GM23338 (cell line): Measurements from ENCODE around the gene IL17C. TPM values are rescaled to one million over a fixed set of nuclear protein-coding genes. Genes with fewer than 3 reads are reported as not detected.

Experiments
- ATAC-seq: fragments of 200-7000 bp; cut with Tn5 transposase; 3 replicates; pipeline ENCODE4 v1.9.1; 2020
- DNase-seq: peaks from one replicate; pipeline ENCODE4 v3.0.0-alpha.2; 2015; ENCODE audit warnings: low spot score
- H2AFZ ChIP-seq: fragments of 200-600 bp; sonication (generic); 2 replicates; pipeline ENCODE4 v1.8.0; 2016; ENCODE audit warnings: antibody characterized with exemption, mild to moderate bottlenecking, moderate library complexity
- H3F3A ChIP-seq: fragments of 200-600 bp; sonication (generic); replicated peaks from 2 replicates; pipeline ENCODE4 v1.8.0; 2017; ENCODE audit warnings: antibody characterized with exemption, mixed run types, low read depth
- H3K27ac ChIP-seq: fragments of 200-600 bp; sonication (generic); 2 replicates; pipeline ENCODE4 v1.6.1; 2016; ENCODE audit warnings: low read depth
- H3K27me3 ChIP-seq: fragments of 200-600 bp; sonication (generic); 2 replicates; pipeline ENCODE4 v1.8.0; 2016; ENCODE audit warnings: mild to moderate bottlenecking, mixed run types, moderate library complexity; ENCODE audit not compliant: insufficient read depth
- H3K36me3 ChIP-seq: fragments of 200-600 bp; sonication (generic); 2 replicates; pipeline ENCODE4 v1.8.0; 2016; ENCODE audit warnings: mild to moderate bottlenecking; ENCODE audit not compliant: insufficient read depth
- H3K4me1 ChIP-seq: fragments of 200-600 bp; sonication (generic); 2 replicates; pipeline ENCODE4 v1.8.0; 2016; ENCODE audit warnings: mild to moderate bottlenecking, moderate library complexity; ENCODE audit not compliant: insufficient read depth
- H3K4me2 ChIP-seq: fragments of 200-600 bp; sonication (generic); 2 replicates; pipeline ENCODE4 v1.7.1; 2017; ENCODE audit warnings: mixed run types
- H3K4me3 ChIP-seq: fragments of 200-600 bp; sonication (generic); 2 replicates; pipeline ENCODE4 v1.6.1; 2016; ENCODE audit warnings: mixed run types
- H3K79me2 ChIP-seq: fragments of 200-600 bp; sonication (generic); replicated peaks from 2 replicates; pipeline ENCODE4 v1.8.0; 2017; ENCODE audit warnings: mild to moderate bottlenecking; ENCODE audit not compliant: insufficient read depth
- H3K9me2 ChIP-seq: fragments of 200-600 bp; sonication (generic); 2 replicates; pipeline ENCODE4 v1.8.0; 2017; ENCODE audit not compliant: insufficient read depth
- H4K20me1 ChIP-seq: fragments of 200-600 bp; sonication (generic); replicated peaks from 2 replicates; pipeline ENCODE4 v1.8.0; 2017; ENCODE audit warnings: mild to moderate bottlenecking; ENCODE audit not compliant: insufficient read depth
- H3K27ac Mint-ChIP-seq: 2 replicates; pipeline ENCODE4 v1.8.0; 2020; ENCODE audit warnings: inconsistent platforms, mild to moderate bottlenecking, moderate library complexity, mixed read lengths
- H3K27me3 Mint-ChIP-seq: 3 replicates; pipeline ENCODE4 v1.8.0; 2022; ENCODE audit warnings: low read depth, mild to moderate bottlenecking, moderate library complexity, mixed read lengths, inconsistent platforms; ENCODE audit not compliant: insufficient read depth, poor library complexity
- H3K36me3 Mint-ChIP-seq: 3 replicates; pipeline ENCODE4 v1.8.0; 2021; ENCODE audit warnings: low read depth, mild to moderate bottlenecking, inconsistent platforms, moderate library complexity, mixed read lengths
- H3K4me1 Mint-ChIP-seq: 3 replicates; pipeline ENCODE4 v1.8.0; 2020; ENCODE audit warnings: mild to moderate bottlenecking, inconsistent platforms, mixed read lengths
- H3K4me3 Mint-ChIP-seq: 3 replicates; pipeline ENCODE4 v1.8.0; 2021; ENCODE audit warnings: moderate library complexity, mild to moderate bottlenecking, inconsistent platforms, mixed read lengths
- H3K9me3 Mint-ChIP-seq: 3 replicates; pipeline ENCODE4 v1.8.0; 2020; ENCODE audit warnings: moderate library complexity, mild to moderate bottlenecking, inconsistent platforms, mixed read lengths
- CREB1 ChIP-seq: fragments of 250-450 bp; sonication (Bioruptor Pico); IDR thresholded peaks from 2 replicates; pipeline ENCODE4 v1.5.0; 2020; ENCODE audit warnings: low read depth, mild to moderate bottlenecking, moderate library complexity
- EZH2 ChIP-seq: fragments of 200-600 bp; sonication (generic); IDR thresholded peaks from one replicate; pipeline ENCODE4 v1.8.0; 2017; ENCODE audit warnings: antibody characterized with exemption, mild to moderate bottlenecking, low read depth; ENCODE audit not compliant: unreplicated experiment
- EZH2phosphoT487 ChIP-seq: fragments of 200-600 bp; sonication (generic); IDR thresholded peaks from one replicate; pipeline ENCODE4 v1.8.1; 2018; ENCODE audit warnings: antibody characterized with exemption; ENCODE audit not compliant: unreplicated experiment
- JUNB ChIP-seq: IDR thresholded peaks from one replicate; pipeline ENCODE4 v1.6.1; 2016; ENCODE audit warnings: antibody characterized with exemption; ENCODE audit not compliant: unreplicated experiment
- NANOG ChIP-seq: IDR thresholded peaks from 2 replicates; pipeline ENCODE4 v1.6.1; 2016; ENCODE audit warnings: antibody characterized with exemption, borderline replicate concordance
- POLR2AphosphoS5 ChIP-seq: IDR thresholded peaks from 2 replicates; pipeline ENCODE4 v1.6.1; 2016; ENCODE audit warnings: antibody characterized with exemption, low read depth
- STAT1 ChIP-seq: IDR thresholded peaks from one replicate; pipeline ENCODE4 v1.6.1; 2016; ENCODE audit warnings: antibody characterized with exemption; ENCODE audit not compliant: unreplicated experiment
- ZNF114 ChIP-seq: fragments of 250-450 bp; sonication (Bioruptor Pico); IDR thresholded peaks from 2 replicates; pipeline ENCODE4 v1.5.0; 2020; ENCODE audit warnings: mild to moderate bottlenecking, moderate library complexity
- ZNF331 ChIP-seq: fragments of 250-450 bp; sonication (Bioruptor Pico); IDR thresholded peaks from 2 replicates; pipeline ENCODE4 v1.5.0; 2020; ENCODE audit warnings: low read depth, mild to moderate bottlenecking, moderate library complexity
- polyA plus RNA-seq: library from polyadenylated mRNA; unstranded; fragments of >200 nt; fragmentation: Nextera tagmentation; extraction: Ambion mirVana; gene quantifications from 2 replicates; pipeline ENCODE4 v1.2.1, GENCODE V29; 2016
- total RNA-seq: library from RNA; depleted of rRNA; stranded (reverse); fragments of >200 nt; shearing (Covaris generic); gene quantifications from 2 replicates; pipeline ENCODE4 v1.2.3, GENCODE V29; 2014
- TF ChIP-seq, protein P1 (sequence below): fragments of 250-450 bp; sonication (Bioruptor Pico); IDR thresholded peaks from 2 replicates; pipeline ENCODE4 v1.5.0; 2020; ENCODE audit warnings: mild to moderate bottlenecking, moderate library complexity
- TF ChIP-seq, protein P2 (sequence below), 2 experiments: fragments of 200-600 bp in 1 of 2; sonication (generic) in 1 of 2; conservative IDR thresholded peaks; 2 replicates each; pipeline versions ENCODE4 v1.5.1 to v1.6.1; 2016 to 2017; ENCODE audit warnings: antibody characterized with exemption in 2 of 2, low read depth in 2 of 2, mild to moderate bottlenecking in 2 of 2, moderate library complexity in 1 of 2
- TF ChIP-seq, protein P3 (sequence below): IDR thresholded peaks from 2 replicates; pipeline ENCODE4 v1.6.1; 2016; ENCODE audit warnings: antibody characterized with exemption
- TF ChIP-seq, protein P4 (sequence below): IDR thresholded peaks from one replicate; pipeline ENCODE4 v1.6.1; 2018; ENCODE audit warnings: antibody characterized with exemption; ENCODE audit not compliant: unreplicated experiment

IL17C gene
- total and polyA plus RNA-seq, 2 experiments from 2014 or later = 2.7 to 3.9 TPM

DNA sequence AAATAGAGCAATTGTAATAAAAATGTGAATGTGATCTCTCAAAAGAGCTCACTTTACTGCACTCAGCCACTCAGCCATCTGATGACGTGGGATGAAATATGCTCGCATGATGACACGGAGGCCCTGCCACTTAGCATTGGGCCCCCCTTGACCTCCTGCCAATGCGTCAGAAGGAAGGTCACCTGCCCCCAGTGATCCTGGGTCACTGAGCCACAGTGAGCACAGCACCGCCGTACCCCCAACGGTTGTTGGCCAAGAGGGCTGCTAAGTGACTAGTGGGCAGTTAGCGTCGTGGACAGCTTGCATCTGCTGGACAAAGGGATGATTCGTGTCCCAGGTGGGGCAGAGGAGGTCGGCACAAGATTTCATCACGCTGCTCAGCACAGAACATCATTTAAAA, 45.3 kb upstream of the IL17C start:
- H3K36me3 Mint-ChIP-seq = peaks cover 37% of the 10 kb centered on the region
- DNase-seq (no peak), ATAC-seq (no peak)
- no peaks in the 10 kb centered on the region for H3K9me3 Mint-ChIP-seq
- Histone ChIP-seq H3K4me2 (no peak overlapping the region), H3F3A (peaks cover 4% of the 10 kb centered on the region; the same call in 1 of the 2 replicates), H3K4me1 (no peaks in the 10 kb centered on the region), H3K9me2 (no peaks in the 10 kb centered on the region), H3K79me2 (peaks cover 45% of the 10 kb centered on the region), H3K36me3 (peaks cover 8% of the 10 kb centered on the region; the same call in 1 of the 2 replicates), H4K20me1 (peaks cover 23% of the 10 kb centered on the region; the same call in 1 of the 2 replicates), H2AFZ (no peak overlapping the region), H3K27ac (no peak overlapping the region), H3K4me3 (no peak overlapping the region), H3K27me3 (no peaks in the 10 kb centered on the region)
- H3K4me3 Mint-ChIP-seq = no peak overlapping the region
- H3K4me1 Mint-ChIP-seq = no peaks in the 10 kb centered on the region
- H3K27me3 Mint-ChIP-seq = peaks cover 1% of the 10 kb centered on the region
- no peak overlapping the region for H3K27ac Mint-ChIP-seq
- TF ChIP-seq NANOG = no peak
- no peak for TF ChIP-seq EZH2phosphoT487
- no peak for TF ChIP-seq ZNF114
- TF ChIP-seq, protein P1, sequence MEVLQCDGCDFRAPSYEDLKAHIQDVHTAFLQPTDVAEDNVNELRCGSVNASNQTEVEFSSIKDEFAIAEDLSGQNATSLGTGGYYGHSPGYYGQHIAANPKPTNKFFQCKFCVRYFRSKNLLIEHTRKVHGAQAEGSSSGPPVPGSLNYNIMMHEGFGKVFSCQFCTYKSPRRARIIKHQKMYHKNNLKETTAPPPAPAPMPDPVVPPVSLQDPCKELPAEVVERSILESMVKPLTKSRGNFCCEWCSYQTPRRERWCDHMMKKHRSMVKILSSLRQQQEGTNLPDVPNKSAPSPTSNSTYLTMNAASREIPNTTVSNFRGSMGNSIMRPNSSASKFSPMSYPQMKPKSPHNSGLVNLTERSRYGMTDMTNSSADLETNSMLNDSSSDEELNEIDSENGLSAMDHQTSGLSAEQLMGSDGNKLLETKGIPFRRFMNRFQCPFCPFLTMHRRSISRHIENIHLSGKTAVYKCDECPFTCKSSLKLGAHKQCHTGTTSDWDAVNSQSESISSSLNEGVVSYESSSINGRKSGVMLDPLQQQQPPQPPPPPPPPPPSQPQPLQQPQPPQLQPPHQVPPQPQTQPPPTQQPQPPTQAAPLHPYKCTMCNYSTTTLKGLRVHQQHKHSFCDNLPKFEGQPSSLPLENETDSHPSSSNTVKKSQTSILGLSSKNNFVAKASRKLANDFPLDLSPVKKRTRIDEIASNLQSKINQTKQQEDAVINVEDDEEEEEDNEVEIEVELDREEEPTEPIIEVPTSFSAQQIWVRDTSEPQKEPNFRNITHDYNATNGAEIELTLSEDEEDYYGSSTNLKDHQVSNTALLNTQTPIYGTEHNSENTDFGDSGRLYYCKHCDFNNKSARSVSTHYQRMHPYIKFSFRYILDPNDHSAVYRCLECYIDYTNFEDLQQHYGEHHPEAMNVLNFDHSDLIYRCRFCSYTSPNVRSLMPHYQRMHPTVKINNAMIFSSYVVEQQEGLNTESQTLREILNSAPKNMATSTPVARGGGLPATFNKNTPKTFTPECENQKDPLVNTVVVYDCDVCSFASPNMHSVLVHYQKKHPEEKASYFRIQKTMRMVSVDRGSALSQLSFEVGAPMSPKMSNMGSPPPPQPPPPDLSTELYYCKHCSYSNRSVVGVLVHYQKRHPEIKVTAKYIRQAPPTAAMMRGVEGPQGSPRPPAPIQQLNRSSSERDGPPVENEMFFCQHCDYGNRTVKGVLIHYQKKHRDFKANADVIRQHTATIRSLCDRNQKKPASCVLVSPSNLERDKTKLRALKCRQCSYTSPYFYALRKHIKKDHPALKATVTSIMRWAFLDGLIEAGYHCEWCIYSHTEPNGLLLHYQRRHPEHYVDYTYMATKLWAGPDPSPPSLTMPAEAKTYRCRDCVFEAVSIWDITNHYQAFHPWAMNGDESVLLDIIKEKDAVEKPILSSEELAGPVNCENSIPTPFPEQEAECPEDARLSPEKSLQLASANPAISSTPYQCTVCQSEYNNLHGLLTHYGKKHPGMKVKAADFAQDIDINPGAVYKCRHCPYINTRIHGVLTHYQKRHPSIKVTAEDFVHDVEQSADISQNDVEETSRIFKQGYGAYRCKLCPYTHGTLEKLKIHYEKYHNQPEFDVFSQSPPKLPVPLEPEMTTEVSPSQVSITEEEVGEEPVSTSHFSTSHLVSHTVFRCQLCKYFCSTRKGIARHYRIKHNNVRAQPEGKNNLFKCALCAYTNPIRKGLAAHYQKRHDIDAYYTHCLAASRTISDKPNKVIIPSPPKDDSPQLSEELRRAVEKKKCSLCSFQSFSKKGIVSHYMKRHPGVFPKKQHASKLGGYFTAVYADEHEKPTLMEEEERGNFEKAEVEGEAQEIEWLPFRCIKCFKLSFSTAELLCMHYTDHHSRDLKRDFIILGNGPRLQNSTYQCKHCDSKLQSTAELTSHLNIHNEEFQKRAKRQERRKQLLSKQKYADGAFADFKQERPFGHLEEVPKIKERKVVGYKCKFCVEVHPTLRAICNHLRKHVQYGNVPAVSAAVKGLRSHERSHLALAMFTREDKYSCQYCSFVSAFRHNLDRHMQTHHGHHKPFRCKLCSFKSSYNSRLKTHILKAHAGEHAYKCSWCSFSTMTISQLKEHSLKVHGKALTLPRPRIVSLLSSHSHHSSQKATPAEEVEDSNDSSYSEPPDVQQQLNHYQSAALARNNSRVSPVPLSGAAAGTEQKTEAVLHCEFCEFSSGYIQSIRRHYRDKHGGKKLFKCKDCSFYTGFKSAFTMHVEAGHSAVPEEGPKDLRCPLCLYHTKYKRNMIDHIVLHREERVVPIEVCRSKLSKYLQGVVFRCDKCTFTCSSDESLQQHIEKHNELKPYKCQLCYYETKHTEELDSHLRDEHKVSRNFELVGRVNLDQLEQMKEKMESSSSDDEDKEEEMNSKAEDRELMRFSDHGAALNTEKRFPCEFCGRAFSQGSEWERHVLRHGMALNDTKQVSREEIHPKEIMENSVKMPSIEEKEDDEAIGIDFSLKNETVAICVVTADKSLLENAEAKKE (CRISPR knock-in tag) = no peak
- TF ChIP-seq, protein P2, sequence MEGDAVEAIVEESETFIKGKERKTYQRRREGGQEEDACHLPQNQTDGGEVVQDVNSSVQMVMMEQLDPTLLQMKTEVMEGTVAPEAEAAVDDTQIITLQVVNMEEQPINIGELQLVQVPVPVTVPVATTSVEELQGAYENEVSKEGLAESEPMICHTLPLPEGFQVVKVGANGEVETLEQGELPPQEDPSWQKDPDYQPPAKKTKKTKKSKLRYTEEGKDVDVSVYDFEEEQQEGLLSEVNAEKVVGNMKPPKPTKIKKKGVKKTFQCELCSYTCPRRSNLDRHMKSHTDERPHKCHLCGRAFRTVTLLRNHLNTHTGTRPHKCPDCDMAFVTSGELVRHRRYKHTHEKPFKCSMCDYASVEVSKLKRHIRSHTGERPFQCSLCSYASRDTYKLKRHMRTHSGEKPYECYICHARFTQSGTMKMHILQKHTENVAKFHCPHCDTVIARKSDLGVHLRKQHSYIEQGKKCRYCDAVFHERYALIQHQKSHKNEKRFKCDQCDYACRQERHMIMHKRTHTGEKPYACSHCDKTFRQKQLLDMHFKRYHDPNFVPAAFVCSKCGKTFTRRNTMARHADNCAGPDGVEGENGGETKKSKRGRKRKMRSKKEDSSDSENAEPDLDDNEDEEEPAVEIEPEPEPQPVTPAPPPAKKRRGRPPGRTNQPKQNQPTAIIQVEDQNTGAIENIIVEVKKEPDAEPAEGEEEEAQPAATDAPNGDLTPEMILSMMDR (conservative IDR thresholded peaks at IDR 0.05; ENCODE audit: low read depth in 2 of 2) = no peak
- TF ChIP-seq ZNF331 (CRISPR knock-in tag) = no peak
- TF ChIP-seq, protein P3, sequence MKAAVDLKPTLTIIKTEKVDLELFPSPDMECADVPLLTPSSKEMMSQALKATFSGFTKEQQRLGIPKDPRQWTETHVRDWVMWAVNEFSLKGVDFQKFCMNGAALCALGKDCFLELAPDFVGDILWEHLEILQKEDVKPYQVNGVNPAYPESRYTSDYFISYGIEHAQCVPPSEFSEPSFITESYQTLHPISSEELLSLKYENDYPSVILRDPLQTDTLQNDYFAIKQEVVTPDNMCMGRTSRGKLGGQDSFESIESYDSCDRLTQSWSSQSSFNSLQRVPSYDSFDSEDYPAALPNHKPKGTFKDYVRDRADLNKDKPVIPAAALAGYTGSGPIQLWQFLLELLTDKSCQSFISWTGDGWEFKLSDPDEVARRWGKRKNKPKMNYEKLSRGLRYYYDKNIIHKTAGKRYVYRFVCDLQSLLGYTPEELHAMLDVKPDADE = no peak
- TF ChIP-seq POLR2AphosphoS5 = no peak
- TF ChIP-seq, protein P4, sequence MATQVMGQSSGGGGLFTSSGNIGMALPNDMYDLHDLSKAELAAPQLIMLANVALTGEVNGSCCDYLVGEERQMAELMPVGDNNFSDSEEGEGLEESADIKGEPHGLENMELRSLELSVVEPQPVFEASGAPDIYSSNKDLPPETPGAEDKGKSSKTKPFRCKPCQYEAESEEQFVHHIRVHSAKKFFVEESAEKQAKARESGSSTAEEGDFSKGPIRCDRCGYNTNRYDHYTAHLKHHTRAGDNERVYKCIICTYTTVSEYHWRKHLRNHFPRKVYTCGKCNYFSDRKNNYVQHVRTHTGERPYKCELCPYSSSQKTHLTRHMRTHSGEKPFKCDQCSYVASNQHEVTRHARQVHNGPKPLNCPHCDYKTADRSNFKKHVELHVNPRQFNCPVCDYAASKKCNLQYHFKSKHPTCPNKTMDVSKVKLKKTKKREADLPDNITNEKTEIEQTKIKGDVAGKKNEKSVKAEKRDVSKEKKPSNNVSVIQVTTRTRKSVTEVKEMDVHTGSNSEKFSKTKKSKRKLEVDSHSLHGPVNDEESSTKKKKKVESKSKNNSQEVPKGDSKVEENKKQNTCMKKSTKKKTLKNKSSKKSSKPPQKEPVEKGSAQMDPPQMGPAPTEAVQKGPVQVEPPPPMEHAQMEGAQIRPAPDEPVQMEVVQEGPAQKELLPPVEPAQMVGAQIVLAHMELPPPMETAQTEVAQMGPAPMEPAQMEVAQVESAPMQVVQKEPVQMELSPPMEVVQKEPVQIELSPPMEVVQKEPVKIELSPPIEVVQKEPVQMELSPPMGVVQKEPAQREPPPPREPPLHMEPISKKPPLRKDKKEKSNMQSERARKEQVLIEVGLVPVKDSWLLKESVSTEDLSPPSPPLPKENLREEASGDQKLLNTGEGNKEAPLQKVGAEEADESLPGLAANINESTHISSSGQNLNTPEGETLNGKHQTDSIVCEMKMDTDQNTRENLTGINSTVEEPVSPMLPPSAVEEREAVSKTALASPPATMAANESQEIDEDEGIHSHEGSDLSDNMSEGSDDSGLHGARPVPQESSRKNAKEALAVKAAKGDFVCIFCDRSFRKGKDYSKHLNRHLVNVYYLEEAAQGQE = no peak
- no peak for TF ChIP-seq JUNB
- TF ChIP-seq STAT1 = no peak
- no peak for TF ChIP-seq CREB1 (CRISPR knock-in tag)
- no peak for TF ChIP-seq EZH2
